Daoy (cell line): ENCODE data around the gene PIEZO2. TPM values are rescaled to one million over a fixed set of nuclear protein-coding genes. Genes with fewer than 3 reads are reported as not detected.
A peak's percentile ranks its signal among the peaks of the same experiment; 100 is the strongest.

Experiments used
- DNase-seq: peaks from one replicate; pipeline ENCODE4 v3.0.0-alpha.2; 2015; ENCODE audit warnings: low read depth
- total RNA-seq: library from RNA; depleted of rRNA; stranded (reverse); fragments of >200 nt; shearing (Covaris generic); gene quantifications from 2 replicates; pipeline ENCODE4 v1.2.3, GENCODE V29; 2014

PIEZO2 gene
- total RNA-seq, 1 experiment from 2014 or later = 2.2 TPM

- DNase-seq = no peak
These were observed 121.5 kb downstream of the PIEZO2 start for GRCh38 chr18:11027862-11028261.

DNA sequence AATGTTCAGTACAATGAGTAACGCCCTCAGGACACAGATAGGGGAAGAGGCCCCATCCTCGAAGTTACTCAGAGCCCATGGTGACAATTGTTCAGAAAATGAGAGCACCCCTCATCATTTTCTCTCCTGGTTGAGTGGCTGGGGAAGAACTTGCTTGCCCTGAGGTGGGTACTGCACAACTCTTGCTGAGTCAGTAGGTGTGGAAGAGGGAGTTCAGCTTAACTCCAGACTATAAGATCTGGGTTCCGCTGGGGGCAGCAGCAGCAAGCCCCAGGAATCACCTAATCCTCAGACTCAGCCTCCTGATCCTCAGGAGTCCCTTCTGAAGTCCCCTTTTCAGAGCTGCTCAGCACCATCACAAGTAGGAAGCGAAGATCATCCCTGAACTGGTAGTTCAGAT lies 123.7 kb downstream of the PIEZO2 start:
- DNase-seq = no peak

- DNase-seq = no peak
These were observed 124.3 kb downstream of the PIEZO2 start for GRCh38 chr18:11024928-11025669.

DNA sequence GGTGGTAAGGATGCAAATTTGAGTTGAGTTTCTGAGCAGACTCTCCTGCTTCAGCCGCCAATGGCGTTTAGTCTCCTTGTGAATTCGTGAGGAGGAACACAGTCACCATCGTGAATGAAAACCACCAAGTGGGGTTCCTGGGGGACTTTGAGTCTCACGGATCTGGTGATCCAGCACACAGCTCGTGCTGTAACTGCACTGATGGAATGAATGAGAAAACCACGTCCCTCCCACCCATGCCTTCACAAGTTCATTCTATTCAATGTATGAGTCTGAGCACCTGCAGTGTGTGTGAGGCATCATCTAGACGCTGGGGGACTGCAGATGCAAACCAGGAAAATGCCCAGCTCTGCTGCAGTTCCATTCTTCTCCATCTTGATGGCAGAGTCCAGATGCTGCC lies 127.9 kb downstream of the PIEZO2 start:
- no peak for DNase-seq

GRCh38 chr18:11020877-11021414 lies 128.4 kb downstream of the PIEZO2 start:
- no peak for DNase-seq

GRCh38 chr18:11020161-11020853 lies 129.1 kb downstream of the PIEZO2 start:
- DNase-seq = no peak

DNA sequence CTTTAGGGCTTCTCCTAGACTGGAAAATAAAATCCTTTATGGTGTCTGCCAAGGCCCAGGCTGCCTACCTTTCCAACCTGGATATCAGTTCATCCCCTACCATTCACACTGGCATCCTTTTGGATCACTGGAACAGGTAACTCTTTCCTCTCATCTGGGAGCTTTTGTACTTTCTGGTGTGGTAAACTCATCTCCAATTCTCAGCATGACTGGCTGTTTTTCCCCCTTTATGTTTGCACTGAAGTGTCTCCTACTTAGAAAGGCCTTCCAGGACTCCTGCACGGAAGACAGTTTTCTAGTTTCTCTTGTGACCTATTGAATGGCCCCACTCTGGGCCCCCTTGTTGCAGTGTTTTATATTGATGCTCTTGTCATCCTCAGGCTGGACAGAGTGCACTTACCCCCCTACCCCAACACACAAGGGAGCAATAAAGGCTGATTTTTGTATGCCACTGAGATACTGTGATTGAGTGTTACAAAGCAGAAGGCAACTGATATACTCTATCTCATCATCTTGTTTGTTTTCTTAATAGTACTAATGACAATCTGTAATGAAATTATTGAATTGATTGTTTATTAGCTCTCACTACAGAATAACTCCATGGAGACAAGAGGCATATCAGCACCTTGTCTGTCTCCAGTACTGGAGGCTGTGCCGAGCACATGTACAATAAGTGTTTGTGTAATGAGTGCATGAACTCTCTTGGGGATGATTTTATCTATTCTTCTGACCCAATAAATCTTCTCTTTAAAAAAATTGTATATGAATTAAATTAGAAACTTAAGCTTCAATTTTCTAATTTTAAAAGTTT lies 129.9 kb downstream of the PIEZO2 start:
- no peak for DNase-seq

- DNase-seq = no peak
These were observed 139.5 kb downstream of the PIEZO2 start for GRCh38 chr18:11009869-11010268.

GRCh38 chr18:11009147-11009546 lies 140.2 kb downstream of the PIEZO2 start:
- no peak for DNase-seq

- DNase-seq = no peak
These were observed 140.9 kb downstream of the PIEZO2 start for GRCh38 chr18:11008505-11008904.

DNA sequence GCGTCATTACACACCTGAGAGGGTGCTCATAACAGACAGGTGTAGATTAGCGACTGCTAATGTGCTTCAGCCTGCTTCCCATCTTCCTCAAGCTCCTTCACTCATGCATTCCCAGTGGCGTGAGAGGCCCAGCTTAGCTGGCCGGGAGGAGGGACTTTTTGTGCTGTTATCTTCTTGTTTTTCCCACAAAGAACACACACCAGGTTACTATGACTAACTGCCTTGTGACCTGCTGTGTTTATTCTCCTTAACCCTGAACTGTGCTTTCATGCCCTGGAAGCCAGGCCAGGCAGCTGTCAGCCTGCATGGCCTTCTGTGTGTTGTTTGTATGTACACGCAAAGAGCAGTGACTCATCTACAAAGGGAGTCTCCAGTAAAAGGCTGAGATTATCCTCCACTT lies 143.8 kb downstream of the PIEZO2 start:
- peak; percentile 89 for DNase-seq

DNA sequence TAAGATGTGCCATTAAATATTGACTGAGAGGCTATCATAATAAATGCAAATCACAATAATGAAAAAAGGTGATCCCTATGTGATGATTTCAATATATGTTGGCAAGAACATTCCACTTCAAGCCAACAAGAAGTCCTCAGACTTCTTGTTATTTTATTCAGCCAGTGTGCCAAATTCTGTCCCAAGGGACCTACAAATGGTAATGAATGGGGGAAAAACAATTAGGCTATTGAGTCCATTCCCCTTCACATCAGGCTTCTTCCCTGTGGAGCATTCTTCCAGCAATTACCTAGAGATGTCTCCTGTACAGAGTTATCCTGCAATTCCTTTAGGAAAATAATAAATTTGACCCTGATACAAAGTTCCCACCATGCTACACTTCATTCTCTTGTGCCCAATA lies 144.4 kb downstream of the PIEZO2 start:
- peak; percentile 23 for DNase-seq

DNA sequence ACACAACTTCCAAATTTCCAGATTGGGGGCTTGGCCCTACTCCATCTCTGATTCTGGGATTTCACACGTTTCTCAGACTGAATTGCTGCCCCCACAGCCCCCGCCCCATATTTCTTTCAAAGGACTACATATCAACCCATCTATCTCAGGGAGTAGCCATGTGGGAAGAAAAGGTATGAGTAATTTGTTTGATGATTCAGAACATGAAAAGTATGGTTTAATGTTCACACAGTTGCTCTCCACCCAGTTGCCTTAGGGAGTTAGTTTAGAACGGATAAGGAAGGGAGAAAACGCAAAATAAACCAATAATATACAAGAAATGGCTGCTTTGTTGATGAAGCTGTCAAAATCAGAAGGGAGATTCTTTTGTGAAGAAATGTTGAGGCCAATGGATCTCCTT lies 145.1 kb downstream of the PIEZO2 start:
- peak; percentile 37 for DNase-seq

GRCh38 chr18:11002796-11003195 lies 146.6 kb downstream of the PIEZO2 start:
- DNase-seq = no peak

DNA sequence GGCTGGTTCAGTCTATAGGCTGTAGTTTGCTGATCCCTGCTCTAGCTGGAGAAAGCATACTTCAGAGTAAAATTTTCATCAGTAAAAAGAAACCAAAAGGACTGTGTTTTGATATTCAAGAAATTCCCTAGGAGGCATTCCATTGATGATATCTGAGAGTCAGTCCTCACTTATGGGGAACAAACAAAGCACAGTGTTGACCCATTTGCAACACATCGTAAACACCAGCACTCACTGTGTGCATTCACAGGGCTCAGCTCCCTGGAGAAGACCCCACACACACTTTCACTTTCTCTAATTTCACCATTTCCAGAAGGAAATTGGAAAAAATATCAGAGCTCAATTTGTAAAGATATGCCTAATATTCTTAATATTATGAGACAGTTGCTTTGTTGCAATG lies 147.1 kb downstream of the PIEZO2 start:
- no peak for DNase-seq

DNA sequence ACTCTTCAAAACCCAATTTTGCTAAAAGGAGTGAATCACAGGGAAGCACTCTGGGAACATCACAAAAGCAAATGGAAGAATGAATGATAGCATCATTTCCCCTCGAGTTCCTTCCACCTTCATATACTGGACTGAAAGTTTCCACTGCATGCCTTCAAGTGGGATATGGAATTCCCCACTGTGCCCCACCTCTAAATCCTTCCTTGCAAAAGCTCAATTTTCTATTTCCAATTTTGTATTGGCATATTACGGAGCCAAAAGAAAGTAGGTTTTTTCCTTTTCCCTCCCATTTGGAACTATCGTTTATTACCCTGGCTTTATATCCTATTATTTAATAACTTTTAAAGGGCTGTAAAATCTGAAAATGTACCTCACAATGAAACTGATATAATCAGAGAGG lies 149.3 kb downstream of the PIEZO2 start:
- no peak for DNase-seq

GRCh38 chr18:10997885-10998284 lies 151.5 kb downstream of the PIEZO2 start:
- DNase-seq = no peak

DNA sequence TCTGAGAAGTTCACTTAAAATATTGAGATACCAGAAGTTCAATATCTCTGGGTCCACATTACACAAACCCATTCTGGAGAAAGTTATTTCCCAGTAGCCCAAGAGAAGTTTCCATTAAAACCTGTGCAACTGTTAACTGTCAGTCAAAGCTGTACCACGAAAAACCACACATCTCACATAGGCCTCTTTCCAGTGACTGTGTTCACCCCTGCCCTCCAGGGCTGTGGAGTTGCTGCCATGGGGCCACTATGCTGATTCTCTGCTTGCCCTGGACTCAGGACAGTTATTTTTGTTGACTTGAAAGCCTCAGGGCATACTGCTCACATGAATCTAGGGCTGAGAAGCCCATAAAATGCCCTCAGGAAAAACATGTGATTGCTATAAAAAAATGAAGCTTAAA lies 153.8 kb downstream of the PIEZO2 start:
- no peak for DNase-seq

GRCh38 chr18:10989486-10989885 lies 159.9 kb downstream of the PIEZO2 start:
- no peak for DNase-seq

DNA sequence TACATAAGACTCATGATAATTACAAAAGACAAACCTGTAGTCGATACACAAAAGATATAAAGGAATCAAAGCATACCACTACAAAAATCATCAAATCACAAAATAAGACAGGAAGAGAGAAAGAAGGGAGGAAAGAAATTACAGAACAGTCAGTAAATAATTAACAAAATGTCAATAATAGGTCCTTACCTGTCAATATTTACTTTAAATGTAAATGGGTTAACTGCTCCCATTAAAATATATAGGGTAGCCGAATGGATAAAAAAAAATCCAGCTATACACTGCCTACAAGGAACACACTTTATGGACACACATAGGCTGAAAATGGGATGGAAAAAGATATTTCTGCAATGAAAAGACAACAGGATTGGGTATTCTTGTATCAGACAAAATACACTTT lies 163.7 kb downstream of the PIEZO2 start:
- no peak for DNase-seq

GRCh38 chr18:10979411-10979810 lies 170.0 kb downstream of the PIEZO2 start:
- no peak for DNase-seq

DNA sequence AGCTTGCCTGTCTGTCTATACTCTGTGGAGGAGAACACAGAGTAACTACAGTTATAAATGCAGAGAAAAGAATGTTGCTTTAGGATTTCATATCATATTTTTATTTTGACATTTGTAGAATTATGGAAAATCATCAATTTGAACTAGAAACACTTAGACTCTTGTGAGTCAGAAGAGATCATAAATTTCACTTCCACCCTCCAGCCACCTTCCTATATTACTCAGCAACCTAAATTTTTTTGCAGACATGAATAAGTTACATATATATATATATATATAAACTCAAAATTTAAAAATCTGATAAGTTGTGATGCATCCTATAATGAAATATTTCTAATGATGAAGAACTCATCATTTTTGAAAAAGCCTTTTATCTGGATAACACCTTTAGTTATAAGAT lies 172.3 kb downstream of the PIEZO2 start:
- no peak for DNase-seq
